GM12878 (cell line): ENCODE results near the gene WDR48. TPM values are rescaled to one million over a fixed set of nuclear protein-coding genes. Genes with fewer than 3 reads are reported as not detected.

ENCODE experiments used
- ATAC-seq: fragments of 200-7000 bp; cut with Tn5 transposase; 3 replicates; pipeline ENCODE4 v1.9.1; 2020; ENCODE audit warnings: mild to moderate bottlenecking, moderate library complexity
- BruUV-seq: library from RNA; stranded (reverse); fragments of 400-500 nt; replicated peaks from 2 replicates; lab custom pipeline; 2021; lab: Mats Ljungman, UMichigan
- CTCF ChIA-PET: fragments of 300-600 bp; sonication (Branson Sonifier 250); formaldehyde crosslinking; extraction: SDS; loops from one replicate; lab custom pipeline; 2021; ENCODE audit warnings: inconsistent platforms; lab: Yijun Ruan, JAX
- POLR2A ChIA-PET: fragments of 350-600 bp; formaldehyde crosslinking; extraction: SDS; loops from one replicate; lab custom pipeline; 2021; ENCODE audit warnings: inconsistent platforms; lab: Charles Lee
- RAD21 ChIA-PET: fragments of 300-600 bp; sonication (Branson Sonifier 250); formaldehyde crosslinking; loops from one replicate; lab custom pipeline; 2023; ENCODE audit warnings: antibody characterized with exemption; ENCODE audit not compliant: unreplicated experiment; lab: Charles Lee
- SMC1A ChIA-PET: fragments of 300-600 bp; sonication (Branson Sonifier 250); formaldehyde crosslinking; loops from one replicate; lab custom pipeline; 2023; ENCODE audit not compliant: unreplicated experiment, uncharacterized antibody; lab: Charles Lee
- DNase-seq: peaks from one replicate; pipeline ENCODE4 v3.0.0-alpha.2; 2011; ENCODE audit warnings: low read depth, low spot score
- FAIRE-seq: peaks from 3 replicates; lab custom pipeline; 2011; peaks lifted over from hg19 to GRCh38; lab: Jason Lieb, UNC
- H2AFZ ChIP-seq: 2 replicates; pipeline ENCODE4 v1.6.0; 2011; ENCODE audit warnings: low read depth, low read length, control low read depth; ENCODE audit not compliant: control insufficient read depth
- H3K27ac ChIP-seq: 2 replicates; pipeline ENCODE4 v1.5.1; 2011; ENCODE audit warnings: control low read depth; ENCODE audit not compliant: control insufficient read depth, insufficient read depth
- H3K27me3 ChIP-seq, 2 experiments: replicated peaks in 1 of 2; 2 replicates each; pipeline versions ENCODE4 v1.6.0 to v1.6.1; 2011; ENCODE audit warnings: low read length in 1 of 2; ENCODE audit not compliant: control insufficient read depth in 2 of 2, insufficient read depth in 2 of 2
- H3K36me3 ChIP-seq, 2 experiments: 2 replicates each; pipeline ENCODE4 v1.5.1; 2011; ENCODE audit warnings: low read length in 1 of 2; ENCODE audit not compliant: control insufficient read depth in 2 of 2, insufficient read depth in 2 of 2
- H3K4me1 ChIP-seq: 2 replicates; pipeline ENCODE4 v1.6.1; 2011; ENCODE audit warnings: mild to moderate bottlenecking, low read length, moderate library complexity, mixed read lengths; ENCODE audit not compliant: control insufficient read depth, insufficient read depth
- H3K4me2 ChIP-seq: 2 replicates; pipeline ENCODE4 v1.6.0; 2011; ENCODE audit warnings: control low read depth; ENCODE audit not compliant: control insufficient read depth, insufficient read depth
- H3K4me3 ChIP-seq: fragments of 200-600 bp; sonication (generic); 2 replicates; pipeline ENCODE4 v1.5.1; 2016
- H3K79me2 ChIP-seq: 2 replicates; pipeline ENCODE4 v1.6.0; 2011; ENCODE audit warnings: low read length; ENCODE audit not compliant: control insufficient read depth, insufficient read depth
- H3K9ac ChIP-seq: 2 replicates; pipeline ENCODE4 v1.8.0; 2011; ENCODE audit warnings: low read length, control low read depth, mixed read lengths; ENCODE audit not compliant: control insufficient read depth, insufficient read depth
- H3K9me3 ChIP-seq: replicated peaks from 3 replicates; pipeline ENCODE4 v1.5.1; 2011; ENCODE audit warnings: mild to moderate bottlenecking, low read length; ENCODE audit not compliant: control insufficient read depth, insufficient read depth
- H4K20me1 ChIP-seq: 2 replicates; pipeline ENCODE4 v1.6.0; 2011; ENCODE audit not compliant: control insufficient read depth, insufficient read depth
- BHLHE40 ChIP-seq, 2 experiments: fragments of 450-650 bp in 1 of 2; IDR thresholded peaks; 2 replicates each; pipeline ENCODE4 v1.6.1; 2011 to 2017; ENCODE audit warnings: low read depth in 2 of 2, borderline replicate concordance in 1 of 2, improper control_type of control experiment in 1 of 2, low read length in 1 of 2, mild to moderate bottlenecking in 1 of 2
- BRCA1 ChIP-seq: IDR thresholded peaks from 2 replicates; pipeline ENCODE4 v1.6.1; 2011; ENCODE audit warnings: low read depth, low read length, improper control_type of control experiment
- CUX1 ChIP-seq: IDR thresholded peaks from 2 replicates; pipeline ENCODE4 v1.6.1; 2012; ENCODE audit warnings: improper control_type of control experiment, low read depth, low read length; ENCODE audit not compliant: insufficient replicate concordance
- GABPA ChIP-seq: IDR thresholded peaks from 2 replicates; pipeline ENCODE4 v1.6.1; 2014; ENCODE audit warnings: antibody characterized with exemption, low read depth, mild to moderate bottlenecking, inconsistent platforms
- PML ChIP-seq: IDR thresholded peaks from 2 replicates; pipeline ENCODE4 v1.6.1; 2012; ENCODE audit warnings: low read length, inconsistent platforms
- SUZ12 ChIP-seq: fragments of 200-600 bp; sonication (generic); IDR thresholded peaks from one replicate; pipeline ENCODE4 v1.6.1; 2018; ENCODE audit warnings: antibody characterized with exemption, mild to moderate bottlenecking; ENCODE audit not compliant: unreplicated experiment
- YBX1 ChIP-seq: fragments of 450-650 bp; IDR thresholded peaks from 2 replicates; pipeline ENCODE4 v1.6.1; 2016; ENCODE audit warnings: antibody characterized with exemption
- WGBS: methylation state at CpG from one replicate; pipeline ENCODE4 v1.1.6; 2016; ENCODE audit warnings: low lambda C conversion rate; ENCODE audit not compliant: insufficient replicate concordance, insufficient coverage; ENCODE audit errors: missing lambda C conversion rate; 5-methylcytosine and 5-hydroxymethylcytosine counted together
- in situ Hi-C: fragments of 300-500 bp; cut with MboI; formaldehyde crosslinking; loops from 9 replicates; pipeline ENCODE4 v1.14.3; 2018; ENCODE audit warnings: mixed read lengths
- intact Hi-C: fragments of 100-400 bp; cut with micrococcal nuclease; formaldehyde crosslinking; loops from one replicate; pipeline ENCODE4 v1.14.2; 2022; ENCODE audit not compliant: unreplicated experiment
- polyA plus RNA-seq, 11 experiments: library from polyadenylated mRNA; depleted of rRNA in 4 of 11; unstranded in 6 of 11; stranded (reverse) in 5 of 11; fragments of >200 nt; fragmentation: Nextera tagmentation in 4 of 11; fragmentation: Illumina TruSeq in 1 of 11; extraction: Ambion mirVana in 4 of 11; extraction: Trizol in 1 of 11; gene quantifications; 1 replicate in 1 of 11; 2 replicates in 10 of 11; pipeline versions ENCODE4 v1.2.1 to v1.2.3, GENCODE V29; 2011 to 2016; ENCODE audit warnings: inconsistent platforms in 2 of 11, missing spikeins in 2 of 11, low read depth in 1 of 11
- total RNA-seq, 4 experiments: library from RNA; depleted of rRNA in 3 of 4; stranded (reverse); fragments of >200 nt in 3 of 4; fragmentation: Illumina TruSeq in 1 of 4; extraction: Trizol in 1 of 4; gene quantifications; 2 replicates each; pipeline versions ENCODE4 v1.2.1 to v1.2.3, GENCODE V29; 2013 to 2021

WDR48 gene
- total and polyA plus RNA-seq, 10 of the 15 experiments (the other 5 are each of a cell fraction or from before 2014, with no cell fraction given), result 16.8 to 43.8 (median 29.0) TPM

- POLR2A ChIA-PET, result interaction anchor here (0.5 kb wide), 1 partner anchor 161 kb away, joined by 3 read pairs; no protein-coding TSS in a partner anchor
- H3K27me3 ChIP-seq, result no peaks in the 10 kb centered on the region
- no peak overlapping the region for H3K4me3 ChIP-seq
- DNase-seq (peak; percentile 19), FAIRE-seq (peak; percentile 81), ATAC-seq (peak; percentile 79)
- H3K4me2 ChIP-seq, result peak overlapping the region; percentile 10; the same call in 1 of the 2 replicates
- 0% methylated on average over 1 of the region's 1 CpG for WGBS
- BruUV-seq, result no TSS peak
- RAD21 ChIA-PET, result no interaction called here
- peaks cover 30% of the 10 kb centered on the region for H3K4me1 ChIP-seq
- no peak overlapping the region for H3K9ac ChIP-seq
- H3K9me3 ChIP-seq, result no peaks in the 10 kb centered on the region
- no peaks in the 10 kb centered on the region for H3K36me3 ChIP-seq
- TF ChIP-seq CUX1 (no peak), BRCA1 (no peak), PML (no peak), GABPA (no peak), SUZ12 (no peak), YBX1 (no peak), BHLHE40 (IDR thresholded peaks at IDR 0.05; ENCODE audit: borderline replicate concordance in 1 of 2, low read depth in 2 of 2, low read length in 1 of 2) (no peak)
- no peaks in the 10 kb centered on the region for H4K20me1 ChIP-seq
- H3K79me2 ChIP-seq, result no peaks in the 10 kb centered on the region
- intact Hi-C loops, result no loop called here
- SMC1A ChIA-PET, result interaction anchor here (0.9 to 1.0 kb wide), 2 partner anchors 11 to 166 kb away, joined by 3 read pairs; no protein-coding TSS in a partner anchor
- in situ Hi-C loops, result no loop called here
- CTCF ChIA-PET, result interaction anchor here (1.0 to 1.1 kb wide), 2 partner anchors 13 kb away, joined by 3 to 5 read pairs; no protein-coding TSS in a partner anchor
- no peak overlapping the region for H3K27ac ChIP-seq
- peak overlapping the region; percentile 16 for H2AFZ ChIP-seq
Observed at GRCh38 chr3:39122813-39123212, 71.0 kb downstream of the WDR48 start.
